GM23338 (cell line): ENCODE data around the gene TRAF3. TPM values are rescaled to one million over a fixed set of nuclear protein-coding genes. Genes with fewer than 3 reads are reported as not detected.

Source experiments
- ATAC-seq: fragments of 200-7000 bp; cut with Tn5 transposase; 3 replicates; pipeline ENCODE4 v1.9.1; 2020
- DNase-seq: peaks from one replicate; pipeline ENCODE4 v3.0.0-alpha.2; 2015; ENCODE audit warnings: low spot score
- H2AFZ ChIP-seq: fragments of 200-600 bp; sonication (generic); 2 replicates; pipeline ENCODE4 v1.8.0; 2016; ENCODE audit warnings: antibody characterized with exemption, mild to moderate bottlenecking, moderate library complexity
- H3F3A ChIP-seq: fragments of 200-600 bp; sonication (generic); replicated peaks from 2 replicates; pipeline ENCODE4 v1.8.0; 2017; ENCODE audit warnings: antibody characterized with exemption, mixed run types, low read depth
- H3K27ac ChIP-seq: fragments of 200-600 bp; sonication (generic); 2 replicates; pipeline ENCODE4 v1.6.1; 2016; ENCODE audit warnings: low read depth
- H3K27me3 ChIP-seq: fragments of 200-600 bp; sonication (generic); 2 replicates; pipeline ENCODE4 v1.8.0; 2016; ENCODE audit warnings: mild to moderate bottlenecking, mixed run types, moderate library complexity; ENCODE audit not compliant: insufficient read depth
- H3K36me3 ChIP-seq: fragments of 200-600 bp; sonication (generic); 2 replicates; pipeline ENCODE4 v1.8.0; 2016; ENCODE audit warnings: mild to moderate bottlenecking; ENCODE audit not compliant: insufficient read depth
- H3K4me1 ChIP-seq: fragments of 200-600 bp; sonication (generic); 2 replicates; pipeline ENCODE4 v1.8.0; 2016; ENCODE audit warnings: mild to moderate bottlenecking, moderate library complexity; ENCODE audit not compliant: insufficient read depth
- H3K4me2 ChIP-seq: fragments of 200-600 bp; sonication (generic); 2 replicates; pipeline ENCODE4 v1.7.1; 2017; ENCODE audit warnings: mixed run types
- H3K4me3 ChIP-seq: fragments of 200-600 bp; sonication (generic); 2 replicates; pipeline ENCODE4 v1.6.1; 2016; ENCODE audit warnings: mixed run types
- H3K79me2 ChIP-seq: fragments of 200-600 bp; sonication (generic); replicated peaks from 2 replicates; pipeline ENCODE4 v1.8.0; 2017; ENCODE audit warnings: mild to moderate bottlenecking; ENCODE audit not compliant: insufficient read depth
- H3K9me2 ChIP-seq: fragments of 200-600 bp; sonication (generic); 2 replicates; pipeline ENCODE4 v1.8.0; 2017; ENCODE audit not compliant: insufficient read depth
- H4K20me1 ChIP-seq: fragments of 200-600 bp; sonication (generic); replicated peaks from 2 replicates; pipeline ENCODE4 v1.8.0; 2017; ENCODE audit warnings: mild to moderate bottlenecking; ENCODE audit not compliant: insufficient read depth
- H3K27ac Mint-ChIP-seq: 2 replicates; pipeline ENCODE4 v1.8.0; 2020; ENCODE audit warnings: inconsistent platforms, mild to moderate bottlenecking, moderate library complexity, mixed read lengths
- H3K27me3 Mint-ChIP-seq: 3 replicates; pipeline ENCODE4 v1.8.0; 2022; ENCODE audit warnings: low read depth, mild to moderate bottlenecking, moderate library complexity, mixed read lengths, inconsistent platforms; ENCODE audit not compliant: insufficient read depth, poor library complexity
- H3K36me3 Mint-ChIP-seq: 3 replicates; pipeline ENCODE4 v1.8.0; 2021; ENCODE audit warnings: low read depth, mild to moderate bottlenecking, inconsistent platforms, moderate library complexity, mixed read lengths
- H3K4me1 Mint-ChIP-seq: 3 replicates; pipeline ENCODE4 v1.8.0; 2020; ENCODE audit warnings: mild to moderate bottlenecking, inconsistent platforms, mixed read lengths
- H3K4me3 Mint-ChIP-seq: 3 replicates; pipeline ENCODE4 v1.8.0; 2021; ENCODE audit warnings: moderate library complexity, mild to moderate bottlenecking, inconsistent platforms, mixed read lengths
- H3K9me3 Mint-ChIP-seq: 3 replicates; pipeline ENCODE4 v1.8.0; 2020; ENCODE audit warnings: moderate library complexity, mild to moderate bottlenecking, inconsistent platforms, mixed read lengths
- ETS1 ChIP-seq: IDR thresholded peaks from 2 replicates; pipeline ENCODE4 v1.6.1; 2016; ENCODE audit warnings: antibody characterized with exemption
- EZH2 ChIP-seq: fragments of 200-600 bp; sonication (generic); IDR thresholded peaks from one replicate; pipeline ENCODE4 v1.8.0; 2017; ENCODE audit warnings: antibody characterized with exemption, mild to moderate bottlenecking, low read depth; ENCODE audit not compliant: unreplicated experiment
- EZH2phosphoT487 ChIP-seq: fragments of 200-600 bp; sonication (generic); IDR thresholded peaks from one replicate; pipeline ENCODE4 v1.8.1; 2018; ENCODE audit warnings: antibody characterized with exemption; ENCODE audit not compliant: unreplicated experiment
- JUNB ChIP-seq: IDR thresholded peaks from one replicate; pipeline ENCODE4 v1.6.1; 2016; ENCODE audit warnings: antibody characterized with exemption; ENCODE audit not compliant: unreplicated experiment
- NANOG ChIP-seq: IDR thresholded peaks from 2 replicates; pipeline ENCODE4 v1.6.1; 2016; ENCODE audit warnings: antibody characterized with exemption, borderline replicate concordance
- POLR2AphosphoS5 ChIP-seq: IDR thresholded peaks from 2 replicates; pipeline ENCODE4 v1.6.1; 2016; ENCODE audit warnings: antibody characterized with exemption, low read depth
- ZNF114 ChIP-seq: fragments of 250-450 bp; sonication (Bioruptor Pico); IDR thresholded peaks from 2 replicates; pipeline ENCODE4 v1.5.0; 2020; ENCODE audit warnings: mild to moderate bottlenecking, moderate library complexity
- ZNF331 ChIP-seq: fragments of 250-450 bp; sonication (Bioruptor Pico); IDR thresholded peaks from 2 replicates; pipeline ENCODE4 v1.5.0; 2020; ENCODE audit warnings: low read depth, mild to moderate bottlenecking, moderate library complexity
- ZNF462 ChIP-seq: fragments of 250-450 bp; sonication (Bioruptor Pico); IDR thresholded peaks from 2 replicates; pipeline ENCODE4 v1.5.0; 2020; ENCODE audit warnings: mild to moderate bottlenecking, moderate library complexity
- polyA plus RNA-seq: library from polyadenylated mRNA; unstranded; fragments of >200 nt; fragmentation: Nextera tagmentation; extraction: Ambion mirVana; gene quantifications from 2 replicates; pipeline ENCODE4 v1.2.1, GENCODE V29; 2016
- total RNA-seq: library from RNA; depleted of rRNA; stranded (reverse); fragments of >200 nt; shearing (Covaris generic); gene quantifications from 2 replicates; pipeline ENCODE4 v1.2.3, GENCODE V29; 2014

Gene TRAF3
- total and polyA plus RNA-seq, 2 experiments from 2014 or later, result 3.7 to 9.3 TPM

GRCh38 chr14:102748806-102749205, 28.4 kb upstream of the TRAF3 start:
- H3F3A ChIP-seq, result 0 out of 2 replicates have a peak, but pooled peaks cover 4% of the 10 kb centered on the region
- no peaks in the 10 kb centered on the region for H3K9me2 ChIP-seq
- Mint-ChIP-seq H3K4me1 (peaks cover 14% of the 10 kb centered on the region), H3K27me3 (peaks cover 11% of the 10 kb centered on the region), H3K36me3 (peaks cover 3% of the 10 kb centered on the region; the same call in 2 of the 3 replicates), H3K27ac (no peak overlapping the region), H3K9me3 (no peaks in the 10 kb centered on the region), H3K4me3 (no peak overlapping the region)
- TF ChIP-seq EZH2phosphoT487 (no peak), NANOG (no peak), ZNF462 (CRISPR knock-in tag) (no peak), JUNB (no peak), ETS1 (no peak), POLR2AphosphoS5 (no peak), ZNF331 (CRISPR knock-in tag) (no peak), EZH2 (no peak), ZNF114 (CRISPR knock-in tag) (no peak)
- no peak overlapping the region for H3K4me2 ChIP-seq
- H2AFZ ChIP-seq, result no peak overlapping the region
- no peaks in the 10 kb centered on the region for H3K36me3 ChIP-seq
- peak overlapping the region; percentile 55; the same call in 1 of the 2 replicates for H3K27ac ChIP-seq
- no peaks in the 10 kb centered on the region for H4K20me1 ChIP-seq
- H3K79me2 ChIP-seq, result no peaks in the 10 kb centered on the region
- DNase-seq (no peak), ATAC-seq (no peak)
- no peak overlapping the region for H3K4me3 ChIP-seq
- H3K27me3 ChIP-seq, result no peaks in the 10 kb centered on the region
- H3K4me1 ChIP-seq, result peaks cover 4% of the 10 kb centered on the region; the same call in 1 of the 2 replicates
